Stimulated activated CD4-positive, alpha-beta T cell treated with anti-CD3 and anti-CD28 coated beads, TNF-alpha, amount 100 ng/mL, for 24 hours (primary cell): Measurements from ENCODE around the gene SMAD7.

Experiments
- DNase-seq, 3 experiments: peaks; one replicate each; pipeline ENCODE4 v3.0.0-alpha.2; 2020; ENCODE audit warnings: low read depth in 3 of 3

Gene SMAD7

DNA sequence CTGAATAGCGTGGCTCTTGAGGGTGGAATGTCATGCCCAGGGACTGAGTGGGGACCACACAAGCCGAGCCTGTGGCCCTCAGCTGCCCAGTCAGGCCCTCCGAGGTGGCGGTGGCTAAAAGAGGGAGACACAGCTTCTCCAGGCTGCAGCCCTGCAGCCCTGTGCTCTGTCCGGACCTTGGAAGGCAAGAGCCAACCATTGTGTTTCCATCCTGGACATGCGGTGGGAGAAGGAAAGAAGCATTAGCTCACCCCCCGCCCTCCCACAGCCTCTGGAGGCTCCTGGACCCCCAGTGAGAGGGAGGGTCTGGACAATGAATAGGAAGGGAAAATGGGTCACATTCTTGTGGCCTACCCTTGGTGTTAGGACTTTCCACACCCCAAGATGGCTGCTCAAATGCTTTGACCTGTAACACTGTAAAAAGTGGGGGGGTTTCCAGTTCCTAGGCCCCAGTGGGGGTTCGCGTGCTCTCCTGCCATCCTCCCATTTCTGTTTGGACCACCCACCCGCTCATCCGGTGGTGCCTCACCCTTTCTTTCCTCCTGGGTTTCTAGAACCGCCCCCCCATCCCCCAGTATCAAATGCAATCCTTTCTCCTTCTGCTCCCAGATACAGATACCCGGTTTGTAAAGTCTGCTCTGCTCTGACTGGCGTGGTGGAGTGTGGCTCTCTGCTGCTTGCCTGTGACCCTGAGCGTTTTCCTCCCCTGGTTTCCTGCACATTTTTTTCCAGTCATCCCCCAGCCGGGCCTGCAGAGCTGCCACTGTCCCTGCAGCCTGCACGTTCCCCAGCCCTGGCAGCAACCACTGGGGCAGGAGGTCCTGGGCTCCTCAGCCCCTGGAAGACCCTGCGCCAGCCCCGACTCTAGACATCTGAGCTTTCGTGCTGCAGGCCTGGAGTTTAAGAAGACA is 36.3 kb upstream of the SMAD7 start:
- no peak for DNase-seq

GRCh38 chr18:48985161-48985560 is 34.4 kb upstream of the SMAD7 start:
- DNase-seq = no peak

GRCh38 chr18:48983793-48984437 is 33.1 kb upstream of the SMAD7 start:
- DNase-seq = no peak

- no peak for DNase-seq
Observed at GRCh38 chr18:48982266-48982665, 31.5 kb upstream of the SMAD7 start.

GRCh38 chr18:48979944-48980890 is 29.5 kb upstream of the SMAD7 start:
- no peak for DNase-seq

- DNase-seq = no peak
Observed at GRCh38 chr18:48977914-48978313, 27.1 kb upstream of the SMAD7 start.

- DNase-seq = peak in 2 of 3 experiments; percentile 31 to 61
Observed at GRCh38 chr18:48975817-48976649, 25.3 kb upstream of the SMAD7 start.

DNA sequence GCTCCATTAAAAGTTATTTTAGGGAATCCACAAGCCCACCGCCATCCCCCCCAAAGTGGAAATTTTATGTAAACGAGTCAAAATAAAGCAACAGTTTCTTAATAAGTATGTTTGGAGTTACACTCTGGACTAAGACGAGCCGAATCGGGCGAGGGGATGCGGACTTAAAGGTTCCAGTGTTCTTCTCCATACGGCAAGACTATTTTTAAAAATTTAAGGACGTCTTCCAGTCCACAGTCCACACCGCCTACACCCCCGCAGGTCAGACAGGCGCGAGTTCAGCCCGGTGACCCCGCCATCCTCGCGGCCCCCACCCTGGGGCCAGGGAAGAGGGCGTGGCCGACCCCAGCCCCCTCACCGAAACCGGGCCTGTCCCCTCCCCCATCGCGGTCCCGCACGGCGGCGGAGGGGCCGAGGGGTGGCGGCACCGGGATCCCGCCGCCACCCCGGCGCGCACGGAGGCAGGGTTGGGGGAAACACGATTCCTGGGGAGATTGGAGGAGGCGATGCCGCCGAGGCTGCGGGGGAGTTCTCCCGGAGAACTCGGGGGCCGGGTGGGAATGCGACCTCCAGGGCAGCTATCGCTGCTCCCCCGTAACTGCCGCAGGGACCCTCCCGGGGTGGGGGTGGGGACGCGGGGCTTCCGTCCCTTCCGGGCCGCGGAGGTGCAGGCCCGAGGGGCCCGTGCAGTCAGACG is 24.5 kb upstream of the SMAD7 start:
- peak in 1 of 3 experiments; percentile 26 for DNase-seq

GRCh38 chr18:48974304-48975119 is 23.7 kb upstream of the SMAD7 start:
- no peak for DNase-seq

GRCh38 chr18:48973731-48974130 is 23.0 kb upstream of the SMAD7 start:
- DNase-seq = no peak

DNA sequence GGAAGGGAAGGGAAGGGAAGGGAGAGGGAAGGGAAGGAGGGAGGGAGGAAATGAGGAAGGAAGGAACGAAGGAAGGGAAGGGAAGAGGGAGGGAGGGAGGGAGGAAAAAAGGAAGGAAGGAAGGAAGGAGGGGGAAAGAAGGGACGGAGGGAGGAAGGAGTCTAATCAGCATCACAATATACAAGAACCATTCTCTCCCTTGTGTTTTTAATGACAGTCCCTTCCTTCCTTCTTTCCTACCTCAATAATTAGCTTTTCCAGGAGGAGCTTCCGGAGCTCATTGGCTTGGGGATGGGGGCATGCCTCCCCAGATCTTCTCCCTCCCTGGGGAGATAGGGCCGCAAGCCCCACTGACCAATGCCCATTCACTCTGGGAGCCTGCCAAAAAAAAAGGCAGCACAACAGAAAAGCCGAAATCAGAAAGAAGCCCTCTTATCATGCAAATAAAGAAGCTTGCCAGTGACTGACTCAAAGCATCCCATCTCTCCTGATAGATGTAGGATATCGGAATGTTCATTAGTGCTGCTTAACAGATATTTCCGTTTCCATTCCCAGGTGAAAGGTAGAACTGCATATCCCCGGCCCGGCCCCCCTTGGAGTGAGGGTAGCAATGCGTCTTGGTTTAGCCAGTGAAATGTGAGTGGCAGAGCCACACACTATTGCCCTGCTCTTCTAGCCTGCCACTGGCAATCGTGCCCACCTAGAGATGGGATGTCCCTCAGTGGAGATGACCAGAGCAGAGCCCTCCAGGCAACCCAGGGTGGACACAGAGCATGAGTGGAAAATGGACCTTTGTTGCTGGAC is 17.8 kb upstream of the SMAD7 start:
- DNase-seq = no peak

GRCh38 chr18:48967545-48967944 is 16.8 kb upstream of the SMAD7 start:
- DNase-seq = no peak

- no peak for DNase-seq
Observed at GRCh38 chr18:48966523-48966922, 15.8 kb upstream of the SMAD7 start.

- DNase-seq = no peak
Observed at GRCh38 chr18:48963586-48964470, 13.1 kb upstream of the SMAD7 start.

GRCh38 chr18:48962994-48963561 is 12.3 kb upstream of the SMAD7 start:
- no peak for DNase-seq

GRCh38 chr18:48962252-48962993 is 11.7 kb upstream of the SMAD7 start:
- DNase-seq = no peak

DNA sequence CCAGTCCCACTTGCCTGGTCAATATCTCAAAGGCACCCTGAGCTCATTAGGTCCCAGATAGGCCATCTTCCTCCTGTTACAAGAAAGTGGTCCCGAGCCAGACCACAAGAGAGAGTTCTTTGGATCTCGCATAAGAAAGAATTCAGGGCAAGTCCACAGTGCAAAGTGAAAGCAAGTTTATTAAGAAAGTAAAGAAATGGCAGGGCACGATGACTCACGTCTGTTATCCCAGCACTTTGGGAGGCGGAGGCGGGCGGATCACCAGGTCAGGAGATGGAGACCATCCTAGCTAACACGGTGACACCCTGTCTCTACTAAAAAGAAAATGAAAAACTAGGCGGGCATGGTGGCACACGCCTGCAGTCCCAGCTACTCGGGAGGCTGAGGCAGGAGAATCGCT is 10.8 kb upstream of the SMAD7 start:
- no peak for DNase-seq
